ENCODE data around the gene FOLR3.
A peak's percentile ranks its signal among the peaks of the same experiment; 100 is the strongest.
"Not testable (repeated sequence)": the region's sequence is repeated elsewhere in the genome, so short reads cannot be mapped to it uniquely, and the experiment has no call there.

The FOLR3 gene

GRCh38 chr11:72164187-72164586 lies 28.7 kb downstream of the FOLR3 start:
- H3K27ac Mint-ChIP-seq; H3K4me1 Mint-ChIP-seq; DNase-seq; H3K36me3 Mint-ChIP-seq (ENCODE audit: low read depth); H3K4me3 Mint-ChIP-seq; ATAC-seq; H3K9me3 Mint-ChIP-seq: not testable (repeated sequence)
- H3K27me3 Mint-ChIP-seq = peaks cover 15% of the 10 kb centered on the region

GRCh38 chr11:72169046-72169555 lies 33.6 kb downstream of the FOLR3 start:
- not testable (repeated sequence) for H3K27ac Mint-ChIP-seq; H3K9me3 Mint-ChIP-seq; DNase-seq; ATAC-seq; H3K4me1 Mint-ChIP-seq; H3K27me3 Mint-ChIP-seq; H3K4me3 Mint-ChIP-seq; H3K36me3 Mint-ChIP-seq (ENCODE audit: low read depth)

GRCh38 chr11:72169754-72170153 lies 34.2 kb downstream of the FOLR3 start:
- ATAC-seq; H3K36me3 Mint-ChIP-seq (ENCODE audit: low read depth); H3K4me1 Mint-ChIP-seq; H3K4me3 Mint-ChIP-seq; H3K27me3 Mint-ChIP-seq; DNase-seq; H3K9me3 Mint-ChIP-seq; H3K27ac Mint-ChIP-seq: not testable (repeated sequence)

- not testable (repeated sequence) for ATAC-seq; H3K9me3 Mint-ChIP-seq; H3K27me3 Mint-ChIP-seq; H3K36me3 Mint-ChIP-seq (ENCODE audit: low read depth); H3K4me3 Mint-ChIP-seq; DNase-seq; H3K4me1 Mint-ChIP-seq; H3K27ac Mint-ChIP-seq
These were observed 36.5 kb downstream of the FOLR3 start for GRCh38 chr11:72172043-72172442.

GRCh38 chr11:72173291-72173690 lies 37.8 kb downstream of the FOLR3 start:
- DNase-seq = no peak
- Mint-ChIP-seq H3K36me3 (ENCODE audit: low read depth) (no peaks in the 10 kb centered on the region), H3K27me3 (no peaks in the 10 kb centered on the region), H3K9me3 (no peaks in the 10 kb centered on the region), H3K27ac (no peak overlapping the region), H3K4me3 (no peak overlapping the region), H3K4me1 (no peaks in the 10 kb centered on the region)
- ATAC-seq = no peak

GRCh38 chr11:72174302-72175070 lies 39.0 kb downstream of the FOLR3 start:
- H3K9me3 Mint-ChIP-seq = no peaks in the 10 kb centered on the region
- H3K4me3 Mint-ChIP-seq = no peak overlapping the region
- DNase-seq (no peak), ATAC-seq (no peak)
- peaks cover 3% of the 10 kb centered on the region for H3K4me1 Mint-ChIP-seq
- H3K27me3 Mint-ChIP-seq = no peaks in the 10 kb centered on the region
- no peak overlapping the region for H3K27ac Mint-ChIP-seq
- H3K36me3 Mint-ChIP-seq (ENCODE audit: low read depth) = no peaks in the 10 kb centered on the region

GRCh38 chr11:72177656-72178055 lies 42.1 kb downstream of the FOLR3 start:
- no peak for ATAC-seq
- peaks cover 16% of the 10 kb centered on the region for H3K4me1 Mint-ChIP-seq
- DNase-seq = no peak
- H3K27ac Mint-ChIP-seq = no peak overlapping the region
- no peaks in the 10 kb centered on the region for H3K9me3 Mint-ChIP-seq
- H3K27me3 Mint-ChIP-seq = peaks cover 4% of the 10 kb centered on the region
- no peaks in the 10 kb centered on the region for H3K36me3 Mint-ChIP-seq (ENCODE audit: low read depth)
- H3K4me3 Mint-ChIP-seq = no peak overlapping the region

GRCh38 chr11:72179049-72179803 lies 43.7 kb downstream of the FOLR3 start:
- H3K27me3 Mint-ChIP-seq = peaks cover 4% of the 10 kb centered on the region
- no peaks in the 10 kb centered on the region for H3K36me3 Mint-ChIP-seq (ENCODE audit: low read depth)
- H3K4me3 Mint-ChIP-seq = no peak overlapping the region
- H3K4me1 Mint-ChIP-seq = peaks cover 20% of the 10 kb centered on the region
- DNase-seq = no peak
- H3K9me3 Mint-ChIP-seq = no peaks in the 10 kb centered on the region
- no peak for ATAC-seq
- H3K27ac Mint-ChIP-seq = peak overlapping the region; percentile 59

- DNase-seq (no peak), ATAC-seq (peak; percentile 60)
- H3K4me3 Mint-ChIP-seq = no peak overlapping the region
- H3K9me3 Mint-ChIP-seq = no peaks in the 10 kb centered on the region
- H3K36me3 Mint-ChIP-seq (ENCODE audit: low read depth) = no peaks in the 10 kb centered on the region
- H3K27me3 Mint-ChIP-seq = peaks cover 4% of the 10 kb centered on the region
- H3K27ac Mint-ChIP-seq = peak overlapping the region; percentile 65
- H3K4me1 Mint-ChIP-seq = peaks cover 20% of the 10 kb centered on the region
These were observed 44.4 kb downstream of the FOLR3 start for GRCh38 chr11:72179804-72180396.

- not testable (repeated sequence) for DNase-seq; H3K9me3 Mint-ChIP-seq; H3K36me3 Mint-ChIP-seq (ENCODE audit: low read depth); H3K4me3 Mint-ChIP-seq; H3K27me3 Mint-ChIP-seq; ATAC-seq; H3K27ac Mint-ChIP-seq
- H3K4me1 Mint-ChIP-seq = peaks cover 20% of the 10 kb centered on the region
These were observed 45.5 kb downstream of the FOLR3 start for GRCh38 chr11:72180892-72181552.

- H3K36me3 Mint-ChIP-seq (ENCODE audit: low read depth); ATAC-seq; DNase-seq; H3K27ac Mint-ChIP-seq; H3K4me3 Mint-ChIP-seq; H3K27me3 Mint-ChIP-seq; H3K9me3 Mint-ChIP-seq: not testable (repeated sequence)
- H3K4me1 Mint-ChIP-seq = peaks cover 20% of the 10 kb centered on the region
These were observed 46.0 kb downstream of the FOLR3 start for GRCh38 chr11:72181553-72181958.

GRCh38 chr11:72188267-72188666 lies 52.7 kb downstream of the FOLR3 start:
- peaks cover 1% of the 10 kb centered on the region for H3K4me1 Mint-ChIP-seq
- H3K27ac Mint-ChIP-seq = no peak overlapping the region
- ATAC-seq (no peak), DNase-seq (no peak)
- H3K9me3 Mint-ChIP-seq = no peaks in the 10 kb centered on the region
- no peak overlapping the region for H3K4me3 Mint-ChIP-seq
- H3K36me3 Mint-ChIP-seq (ENCODE audit: low read depth) = no peaks in the 10 kb centered on the region
- no peaks in the 10 kb centered on the region for H3K27me3 Mint-ChIP-seq

All from activated naive CD8-positive, alpha-beta T cell treated with anti-CD3 and anti-CD28 coated beads, Interleukin-2, amount 50 U/mL, for 24 hours (primary cell).